TTC549 (cell line): Measurements from ENCODE around the gene MED12L.

Experiments
- FAIRE-seq: peaks from 2 replicates; lab custom pipeline; 2012; peaks lifted over from hg19 to GRCh38; lab: Jason Lieb, UNC

The MED12L gene

GRCh38 chr3:151297429-151297828 is 212.0 kb downstream of the MED12L start:
- FAIRE-seq: no peak

- FAIRE-seq: no peak
Observed at GRCh38 chr3:151299006-151299405, 213.5 kb downstream of the MED12L start.

GRCh38 chr3:151300539-151300938 is 215.1 kb downstream of the MED12L start:
- FAIRE-seq: no peak

GRCh38 chr3:151301787-151302186 is 216.3 kb downstream of the MED12L start:
- FAIRE-seq: no peak

- no peak for FAIRE-seq
Observed at GRCh38 chr3:151303751-151304150, 218.3 kb downstream of the MED12L start.

GRCh38 chr3:151305060-151305774 is 219.8 kb downstream of the MED12L start:
- FAIRE-seq: no peak

GRCh38 chr3:151305775-151306151 is 220.3 kb downstream of the MED12L start:
- FAIRE-seq: no peak

- FAIRE-seq: no peak
Observed at GRCh38 chr3:151306168-151306810, 220.8 kb downstream of the MED12L start.

GRCh38 chr3:151307131-151307530 is 221.7 kb downstream of the MED12L start:
- no peak for FAIRE-seq

- no peak for FAIRE-seq
Observed at GRCh38 chr3:151307583-151308488, 222.4 kb downstream of the MED12L start.

- no peak for FAIRE-seq
Observed at GRCh38 chr3:151309566-151309965, 224.1 kb downstream of the MED12L start.

- no peak for FAIRE-seq
Observed at GRCh38 chr3:151312972-151313371, 227.5 kb downstream of the MED12L start.

- FAIRE-seq: no peak
Observed at GRCh38 chr3:151314137-151314536, 228.7 kb downstream of the MED12L start.

- FAIRE-seq: no peak
Observed at GRCh38 chr3:151314593-151314992, 229.1 kb downstream of the MED12L start.

- FAIRE-seq: no peak
Observed at GRCh38 chr3:151315136-151315535, 229.7 kb downstream of the MED12L start.

- no peak for FAIRE-seq
Observed at GRCh38 chr3:151315846-151316245, 230.4 kb downstream of the MED12L start.

GRCh38 chr3:151316267-151316991 is 231.0 kb downstream of the MED12L start, which contains the start of gene GPR87:
TSS of gene GPR87 (minus strand) at chr3:151316820. CDS start at chr3:151300100, 16,720 bp downstream.
- no peak for FAIRE-seq

- FAIRE-seq: no peak
Observed at GRCh38 chr3:151318313-151318712, 232.8 kb downstream of the MED12L start.

GRCh38 chr3:151318991-151319390 is 233.5 kb downstream of the MED12L start:
- no peak for FAIRE-seq

- no peak for FAIRE-seq
Observed at GRCh38 chr3:151319628-151320027, 234.2 kb downstream of the MED12L start.

- FAIRE-seq: no peak
Observed at GRCh38 chr3:151320131-151320530, 234.7 kb downstream of the MED12L start.

- no peak for FAIRE-seq
Observed at GRCh38 chr3:151321526-151321925, 236.1 kb downstream of the MED12L start.
